ENCODE measurements around the gene GC. TPM values are rescaled to one million over a fixed set of nuclear protein-coding genes. Genes with fewer than 3 reads are reported as not detected.
A peak's percentile ranks its signal among the peaks of the same experiment; 100 is the strongest.

The GC gene
- total and polyA plus RNA-seq, 5 donors from 2014 or later = not detected

DNA sequence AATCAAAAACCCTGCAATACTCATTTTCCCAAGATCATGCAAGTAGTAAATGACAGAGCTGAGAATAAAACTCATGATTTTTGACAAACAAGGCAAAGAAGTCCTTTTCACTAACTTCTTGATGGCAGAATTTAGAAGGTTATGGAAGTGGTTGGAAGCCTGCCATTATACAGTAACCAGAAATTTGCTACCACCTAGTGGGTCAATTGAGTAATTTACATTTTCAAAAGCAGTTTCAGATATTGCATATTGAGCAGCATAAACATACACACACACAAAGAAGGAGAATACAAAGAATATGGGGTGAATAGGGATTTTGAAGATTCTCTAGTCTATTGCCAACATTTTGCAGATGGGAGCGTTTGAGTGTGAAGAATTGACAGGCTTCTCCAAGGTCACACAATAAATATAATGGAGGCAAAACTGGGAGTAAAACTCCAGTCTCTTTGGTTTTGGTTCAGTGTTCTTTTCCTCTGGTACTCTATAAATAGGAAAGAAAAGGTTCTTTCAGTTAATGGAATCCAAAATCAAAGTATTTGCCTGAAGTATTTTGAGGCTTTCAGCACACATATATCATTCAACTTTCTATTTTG is 70.2 kb downstream of the GC start:
- no peaks in the 10 kb centered on the region for H3K27me3 ChIP-seq (ENCODE audit: control insufficient read depth, insufficient read depth, low read length)
- Mint-ChIP-seq H3K27ac (no peak overlapping the region), H3K4me1 (no peaks in the 10 kb centered on the region), H3K9me3 (peaks cover 0 to 2% (median 0%) of the 10 kb centered on the region in 7 donors), H3K27me3 (no peaks in the 10 kb centered on the region), H3K36me3 (no peaks in the 10 kb centered on the region), H3K4me3 (no peak overlapping the region)
- no peaks in the 10 kb centered on the region for H3K4me1 ChIP-seq (ENCODE audit: control insufficient read depth, insufficient read depth, low read length, poor library complexity, severe bottlenecking)
- H3K9me3 ChIP-seq (ENCODE audit: control insufficient read depth in 2 of 2, low read length in 2 of 2) = no peaks in the 10 kb centered on the region
- H3K36me3 ChIP-seq (ENCODE audit: control insufficient read depth, insufficient read depth, low read length) = no peaks in the 10 kb centered on the region
- peak in 2 of 3 donors; percentile 14 to 23 for DNase-seq
- no peak overlapping the region for H3K4me3 ChIP-seq (ENCODE audit: low read depth, low read length)
- no peak for ATAC-seq (ENCODE audit: low read depth in 2 of 2)
- no peak overlapping the region for H3K27ac ChIP-seq (ENCODE audit: insufficient read depth, low read length, poor library complexity, severe bottlenecking)

DNA sequence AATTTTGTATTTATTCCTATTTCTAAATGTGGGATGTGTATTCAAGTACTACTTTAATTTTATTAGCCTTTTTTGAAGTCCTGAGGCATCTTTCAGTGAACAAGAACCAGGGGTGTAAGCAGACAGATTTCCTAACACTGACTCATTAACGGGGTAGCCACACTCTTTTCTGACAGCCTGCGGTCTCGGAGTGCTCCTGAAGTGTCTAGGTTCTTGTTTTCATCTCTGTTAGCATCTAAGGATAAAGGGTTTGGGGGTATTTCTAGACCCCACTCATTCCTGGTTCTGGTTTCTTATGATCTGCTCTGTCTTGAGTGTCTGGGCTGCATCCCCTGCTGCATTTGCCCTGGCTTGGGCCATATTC is 71.9 kb downstream of the GC start:
- no peaks in the 10 kb centered on the region for H3K36me3 ChIP-seq (ENCODE audit: control insufficient read depth, insufficient read depth, low read length)
- H3K27ac ChIP-seq (ENCODE audit: insufficient read depth, low read length, poor library complexity, severe bottlenecking) = no peak overlapping the region
- H3K4me1 ChIP-seq (ENCODE audit: control insufficient read depth, insufficient read depth, low read length, poor library complexity, severe bottlenecking) = no peaks in the 10 kb centered on the region
- no peaks in the 10 kb centered on the region for H3K9me3 ChIP-seq (ENCODE audit: control insufficient read depth in 2 of 2, low read length in 2 of 2)
- Mint-ChIP-seq H3K4me3 (no peak overlapping the region), H3K9me3 (peaks cover 0 to 2% (median 0%) of the 10 kb centered on the region in 7 donors), H3K27me3 (no peaks in the 10 kb centered on the region), H3K4me1 (no peaks in the 10 kb centered on the region), H3K36me3 (no peaks in the 10 kb centered on the region), H3K27ac (no peak overlapping the region)
- no peak for DNase-seq
- H3K27me3 ChIP-seq (ENCODE audit: control insufficient read depth, insufficient read depth, low read length) = no peaks in the 10 kb centered on the region
- ATAC-seq (ENCODE audit: low read depth in 2 of 2) = no peak
- no peak overlapping the region for H3K4me3 ChIP-seq (ENCODE audit: low read depth, low read length)

DNA sequence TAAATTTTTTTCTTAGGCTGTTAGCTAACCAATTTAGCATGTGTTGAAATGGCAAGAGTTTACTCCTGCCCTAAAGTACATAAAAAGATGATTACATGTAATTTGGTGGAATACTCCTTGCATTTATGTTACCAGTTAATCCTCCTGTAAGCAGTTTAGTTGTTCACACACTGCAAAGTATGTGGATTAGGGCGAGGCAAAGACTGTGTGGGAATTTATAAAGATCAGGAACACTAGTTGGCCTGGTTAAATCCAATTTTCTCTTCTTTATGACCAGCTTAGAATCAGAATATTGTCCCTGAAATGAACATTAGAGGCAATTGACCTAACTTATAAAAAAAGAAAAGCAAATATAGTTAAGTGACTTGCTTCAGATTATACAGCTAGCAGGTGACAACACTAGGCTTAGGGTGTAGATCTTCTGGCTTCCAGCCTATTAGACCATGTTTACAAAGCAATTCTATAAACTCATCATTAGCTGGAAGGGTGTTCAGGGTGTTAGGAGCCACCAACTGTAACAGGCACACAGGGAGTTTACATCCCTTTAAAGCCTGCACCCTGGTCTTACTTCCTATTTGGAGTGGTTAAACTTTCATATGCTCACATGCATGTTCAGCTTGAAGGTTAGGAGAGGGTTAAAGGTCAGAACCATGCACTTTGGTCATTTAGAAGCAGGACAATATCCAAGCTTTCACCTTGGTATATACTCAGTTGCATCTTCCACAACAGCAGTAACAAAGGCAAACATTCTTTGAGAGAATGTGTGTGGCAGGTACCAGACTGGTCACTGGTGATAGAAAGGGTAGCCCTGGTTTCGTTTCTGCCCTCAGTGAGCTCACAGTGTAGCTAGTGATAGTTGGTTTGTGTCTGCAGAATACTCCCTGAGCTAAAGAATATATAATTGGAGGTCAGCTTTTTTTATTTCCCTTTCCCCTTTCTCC is 72.6 kb downstream of the GC start:
- H3K27me3 Mint-ChIP-seq = no peaks in the 10 kb centered on the region
- no peak overlapping the region for H3K4me3 ChIP-seq (ENCODE audit: low read depth, low read length)
- H3K27ac ChIP-seq (ENCODE audit: insufficient read depth, low read length, poor library complexity, severe bottlenecking) = no peak overlapping the region
- H3K9me3 Mint-ChIP-seq = peaks cover 0 to 2% (median 0%) of the 10 kb centered on the region in 7 donors
- H3K4me1 ChIP-seq (ENCODE audit: control insufficient read depth, insufficient read depth, low read length, poor library complexity, severe bottlenecking) = no peaks in the 10 kb centered on the region
- H3K9me3 ChIP-seq (ENCODE audit: control insufficient read depth in 2 of 2, low read length in 2 of 2) = no peaks in the 10 kb centered on the region
- peak in 1 of 2 donors; percentile 13 for ATAC-seq (ENCODE audit: low read depth in 2 of 2)
- no peak overlapping the region for H3K4me3 Mint-ChIP-seq
- H3K36me3 ChIP-seq (ENCODE audit: control insufficient read depth, insufficient read depth, low read length) = no peaks in the 10 kb centered on the region
- DNase-seq = no peak
- H3K27ac Mint-ChIP-seq = no peak overlapping the region
- no peaks in the 10 kb centered on the region for H3K27me3 ChIP-seq (ENCODE audit: control insufficient read depth, insufficient read depth, low read length)
- H3K4me1 Mint-ChIP-seq = no peaks in the 10 kb centered on the region
- H3K36me3 Mint-ChIP-seq = no peaks in the 10 kb centered on the region

- Histone ChIP-seq H3K36me3 (ENCODE audit: control insufficient read depth, insufficient read depth, low read length) (no peaks in the 10 kb centered on the region), H3K27ac (ENCODE audit: insufficient read depth, low read length, poor library complexity, severe bottlenecking) (no peak overlapping the region), H3K27me3 (ENCODE audit: control insufficient read depth, insufficient read depth, low read length) (no peaks in the 10 kb centered on the region), H3K9me3 (ENCODE audit: control insufficient read depth in 2 of 2, low read length in 2 of 2) (no peaks in the 10 kb centered on the region), H3K4me3 (ENCODE audit: low read depth, low read length) (no peak overlapping the region), H3K4me1 (ENCODE audit: control insufficient read depth, insufficient read depth, low read length, poor library complexity, severe bottlenecking) (no peaks in the 10 kb centered on the region)
- Mint-ChIP-seq H3K4me3 (no peak overlapping the region), H3K27me3 (no peaks in the 10 kb centered on the region), H3K27ac (no peak overlapping the region), H3K9me3 (peaks cover 0 to 2% (median 0%) of the 10 kb centered on the region in 7 donors), H3K4me1 (no peaks in the 10 kb centered on the region), H3K36me3 (no peaks in the 10 kb centered on the region)
- DNase-seq (no peak), ATAC-seq (ENCODE audit: low read depth in 2 of 2) (no peak)
Observed at GRCh38 chr4:71709961-71710360, 73.9 kb downstream of the GC start.

GRCh38 chr4:71698141-71698540 is 85.7 kb downstream of the GC start:
- Mint-ChIP-seq H3K27me3 (peaks cover 4% of the 10 kb centered on the region), H3K4me3 (no peak overlapping the region), H3K36me3 (no peaks in the 10 kb centered on the region), H3K9me3 (peaks cover 0 to 2% (median 0%) of the 10 kb centered on the region in 7 donors), H3K4me1 (no peaks in the 10 kb centered on the region), H3K27ac (no peak overlapping the region)
- no peak for DNase-seq
- no peaks in the 10 kb centered on the region for H3K27me3 ChIP-seq (ENCODE audit: control insufficient read depth, insufficient read depth, low read length)
- no peaks in the 10 kb centered on the region for H3K4me1 ChIP-seq (ENCODE audit: control insufficient read depth, insufficient read depth, low read length, poor library complexity, severe bottlenecking)
- ATAC-seq (ENCODE audit: low read depth in 2 of 2) = no peak
- no peak overlapping the region for H3K27ac ChIP-seq (ENCODE audit: insufficient read depth, low read length, poor library complexity, severe bottlenecking)
- H3K4me3 ChIP-seq (ENCODE audit: low read depth, low read length) = no peak overlapping the region
- no peaks in the 10 kb centered on the region for H3K36me3 ChIP-seq (ENCODE audit: control insufficient read depth, insufficient read depth, low read length)
- H3K9me3 ChIP-seq (ENCODE audit: control insufficient read depth in 2 of 2, low read length in 2 of 2) = no peaks in the 10 kb centered on the region

DNA sequence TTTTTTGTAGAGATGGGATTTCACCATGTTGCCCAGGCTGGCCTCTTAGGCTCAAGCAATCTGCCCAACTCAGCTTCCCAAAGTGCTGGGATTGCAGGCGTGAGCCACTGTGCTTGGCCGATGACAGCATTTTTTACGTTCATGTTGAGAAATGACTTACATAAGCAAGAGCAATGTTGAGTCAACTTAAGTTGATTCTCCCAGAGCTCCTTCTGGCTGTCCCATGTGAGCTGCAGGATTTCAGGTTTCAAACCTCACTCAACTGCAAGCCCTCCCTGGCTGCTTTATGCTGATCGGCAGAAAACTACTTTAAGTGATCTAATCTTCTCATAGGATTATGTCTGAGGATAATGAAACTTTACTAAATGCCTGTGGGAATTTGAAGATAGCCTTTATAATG is 86.8 kb downstream of the GC start:
- peaks cover 0 to 2% (median 0%) of the 10 kb centered on the region in 7 donors for H3K9me3 Mint-ChIP-seq
- Histone ChIP-seq H3K27me3 (ENCODE audit: control insufficient read depth, insufficient read depth, low read length) (no peaks in the 10 kb centered on the region), H3K4me1 (ENCODE audit: control insufficient read depth, insufficient read depth, low read length, poor library complexity, severe bottlenecking) (no peaks in the 10 kb centered on the region), H3K9me3 (ENCODE audit: control insufficient read depth in 2 of 2, low read length in 2 of 2) (no peaks in the 10 kb centered on the region), H3K4me3 (ENCODE audit: low read depth, low read length) (no peak overlapping the region), H3K36me3 (ENCODE audit: control insufficient read depth, insufficient read depth, low read length) (no peaks in the 10 kb centered on the region), H3K27ac (ENCODE audit: insufficient read depth, low read length, poor library complexity, severe bottlenecking) (no peak overlapping the region)
- H3K27ac Mint-ChIP-seq = no peak overlapping the region
- H3K36me3 Mint-ChIP-seq = no peaks in the 10 kb centered on the region
- H3K4me3 Mint-ChIP-seq = no peak overlapping the region
- DNase-seq (no peak), ATAC-seq (ENCODE audit: low read depth in 2 of 2) (no peak)
- H3K4me1 Mint-ChIP-seq = no peaks in the 10 kb centered on the region
- H3K27me3 Mint-ChIP-seq = peaks cover 4% of the 10 kb centered on the region

GRCh38 chr4:71694961-71695360 is 88.9 kb downstream of the GC start:
- Mint-ChIP-seq H3K4me1 (no peaks in the 10 kb centered on the region), H3K36me3 (no peaks in the 10 kb centered on the region), H3K27ac (no peak overlapping the region), H3K27me3 (peaks cover 2% of the 10 kb centered on the region), H3K4me3 (no peak overlapping the region), H3K9me3 (peaks cover 0 to 2% (median 0%) of the 10 kb centered on the region in 7 donors)
- DNase-seq (no peak), ATAC-seq (ENCODE audit: low read depth in 2 of 2) (no peak)
- Histone ChIP-seq H3K27me3 (ENCODE audit: control insufficient read depth, insufficient read depth, low read length) (no peaks in the 10 kb centered on the region), H3K4me1 (ENCODE audit: control insufficient read depth, insufficient read depth, low read length, poor library complexity, severe bottlenecking) (no peaks in the 10 kb centered on the region), H3K36me3 (ENCODE audit: control insufficient read depth, insufficient read depth, low read length) (no peaks in the 10 kb centered on the region), H3K9me3 (ENCODE audit: control insufficient read depth in 2 of 2, low read length in 2 of 2) (no peaks in the 10 kb centered on the region), H3K27ac (ENCODE audit: insufficient read depth, low read length, poor library complexity, severe bottlenecking) (no peak overlapping the region), H3K4me3 (ENCODE audit: low read depth, low read length) (no peak overlapping the region)

Data from CD4-positive, CD25-positive, alpha-beta regulatory T cell (primary cell).